Activated CD4-positive, alpha-beta memory T cell treated with anti-CD3 and anti-CD28 coated beads for 36 hours (primary cell): ENCODE data around the gene PGAP1. TPM values are rescaled to one million over a fixed set of nuclear protein-coding genes. Genes with fewer than 3 reads are reported as not detected.

Experiments
- CTCF ChIA-PET: fragments of 350-600 bp; sonication (Branson Sonifier 250); formaldehyde crosslinking; loops from one replicate; lab custom pipeline; 2021; ENCODE audit warnings: antibody characterized with exemption, inconsistent platforms; lab: Charles Lee
- POLR2A ChIA-PET: fragments of 350-600 bp; sonication (Branson Sonifier 250); formaldehyde crosslinking; loops from one replicate; lab custom pipeline; 2021; ENCODE audit warnings: antibody characterized with exemption; lab: Charles Lee
- DNase-seq: peaks from one replicate; pipeline ENCODE4 v3.0.0-alpha.2; 2020
- H3K27ac Mint-ChIP-seq: one replicate; pipeline ENCODE4 v1.8.0; 2021; ENCODE audit warnings: mixed read lengths
- H3K27me3 Mint-ChIP-seq: one replicate; pipeline ENCODE4 v1.8.0; 2021; ENCODE audit warnings: mixed read lengths
- H3K36me3 Mint-ChIP-seq: one replicate; pipeline ENCODE4 v1.8.0; 2021; ENCODE audit warnings: mixed read lengths
- H3K4me1 Mint-ChIP-seq: one replicate; pipeline ENCODE4 v1.8.0; 2021; ENCODE audit warnings: low read depth, mixed read lengths
- H3K4me3 Mint-ChIP-seq: one replicate; pipeline ENCODE4 v1.8.0; 2021; ENCODE audit warnings: mild to moderate bottlenecking, mixed read lengths
- H3K9me3 Mint-ChIP-seq: one replicate; pipeline ENCODE4 v1.8.0; 2021; ENCODE audit warnings: mixed read lengths
- intact Hi-C: fragments of 100-400 bp; cut with micrococcal nuclease; formaldehyde crosslinking; loops from one replicate; pipeline ENCODE4 v1.15.1; 2023
- total RNA-seq, 2 experiments: library from RNA; stranded (reverse); gene quantifications; one replicate each; pipeline ENCODE4 v1.2.3, GENCODE V29; 2021

PGAP1 gene, protein sequence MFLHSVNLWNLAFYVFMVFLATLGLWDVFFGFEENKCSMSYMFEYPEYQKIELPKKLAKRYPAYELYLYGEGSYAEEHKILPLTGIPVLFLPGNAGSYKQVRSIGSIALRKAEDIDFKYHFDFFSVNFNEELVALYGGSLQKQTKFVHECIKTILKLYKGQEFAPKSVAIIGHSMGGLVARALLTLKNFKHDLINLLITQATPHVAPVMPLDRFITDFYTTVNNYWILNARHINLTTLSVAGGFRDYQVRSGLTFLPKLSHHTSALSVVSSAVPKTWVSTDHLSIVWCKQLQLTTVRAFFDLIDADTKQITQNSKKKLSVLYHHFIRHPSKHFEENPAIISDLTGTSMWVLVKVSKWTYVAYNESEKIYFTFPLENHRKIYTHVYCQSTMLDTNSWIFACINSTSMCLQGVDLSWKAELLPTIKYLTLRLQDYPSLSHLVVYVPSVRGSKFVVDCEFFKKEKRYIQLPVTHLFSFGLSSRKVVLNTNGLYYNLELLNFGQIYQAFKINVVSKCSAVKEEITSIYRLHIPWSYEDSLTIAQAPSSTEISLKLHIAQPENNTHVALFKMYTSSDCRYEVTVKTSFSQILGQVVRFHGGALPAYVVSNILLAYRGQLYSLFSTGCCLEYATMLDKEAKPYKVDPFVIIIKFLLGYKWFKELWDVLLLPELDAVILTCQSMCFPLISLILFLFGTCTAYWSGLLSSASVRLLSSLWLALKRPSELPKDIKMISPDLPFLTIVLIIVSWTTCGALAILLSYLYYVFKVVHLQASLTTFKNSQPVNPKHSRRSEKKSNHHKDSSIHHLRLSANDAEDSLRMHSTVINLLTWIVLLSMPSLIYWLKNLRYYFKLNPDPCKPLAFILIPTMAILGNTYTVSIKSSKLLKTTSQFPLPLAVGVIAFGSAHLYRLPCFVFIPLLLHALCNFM
- total RNA-seq: 10 to 100 TPM; 24.5 to 25.5 TPM

DNA sequence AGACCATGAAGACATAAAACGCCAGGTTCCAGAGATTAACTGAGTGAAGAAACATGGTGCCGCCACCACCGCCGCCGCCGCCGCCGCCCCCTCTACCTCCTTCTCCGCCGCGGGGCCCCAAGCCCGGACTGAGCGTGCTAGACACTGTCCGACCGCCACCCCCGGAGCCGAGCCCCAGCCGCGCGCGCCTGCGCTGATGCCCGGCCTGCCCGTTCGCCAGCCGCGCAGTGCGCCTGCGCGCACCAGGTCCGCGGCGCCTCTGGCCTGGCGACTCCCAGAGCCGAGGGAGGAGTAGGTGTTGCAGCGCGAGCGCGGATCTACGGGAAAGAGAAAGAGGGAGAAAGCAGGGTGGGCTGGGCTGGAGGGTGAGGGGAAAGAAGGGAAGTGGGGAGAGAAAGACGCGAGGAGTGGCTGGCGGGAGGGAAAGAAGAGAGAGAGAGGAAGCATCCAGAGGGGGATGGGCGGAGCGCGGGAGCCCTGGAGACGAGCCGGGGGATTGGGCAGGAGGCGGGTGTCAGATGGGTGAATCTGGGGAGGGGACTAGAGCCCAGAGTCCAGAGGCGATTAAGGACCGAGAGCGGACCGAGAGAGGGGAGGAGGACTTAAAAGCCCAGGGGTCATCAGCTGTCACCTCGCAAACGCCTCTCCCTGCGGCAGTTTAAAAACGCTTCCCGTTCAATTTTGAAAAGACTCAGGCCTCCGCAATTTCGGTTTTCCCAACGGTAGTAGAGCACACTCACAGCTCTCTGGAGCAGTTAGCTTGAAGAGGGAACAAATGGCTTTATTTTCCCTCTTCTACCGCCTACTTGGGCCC, at the start of gene PGAP1:
TSS of gene PGAP1 (minus strand) at position 146 of the 814 bp plus-strand sequence. CDS start at position 55, 91 bp downstream.
- Mint-ChIP-seq H3K9me3 (no peaks in the 10 kb centered on the region), H3K36me3 (peaks cover 17% of the 10 kb centered on the region), H3K27me3 (peaks cover 4% of the 10 kb centered on the region), H3K4me3 (peak within 1 kb of the TSS; percentile 96), H3K4me1 (peaks cover 35% of the 10 kb centered on the region), H3K27ac (peak within 1 kb of the TSS; percentile 100)
- peak; percentile 93 for DNase-seq
- ChIA-PET POLR2A (interaction anchor here (0.7 to 3.0 kb wide), 10 partner anchors 11 to 401 kb away, joined by 3 to 40 read pairs (median 6); partner anchors contain the start of gene GTF3C3), CTCF (interaction anchor here (0.9 to 1.2 kb wide), 4 partner anchors 35 to 629 kb away, joined by 3 to 8 read pairs (median 4); no protein-coding TSS in a partner anchor)
- intact Hi-C loops: loop anchor here (1.0 to 10.0 kb wide), 15 partner anchors 10 to 778 kb away; partner anchors contain the start of genes COQ10B, GTF3C3, HSPE1 and MARS2

DNA sequence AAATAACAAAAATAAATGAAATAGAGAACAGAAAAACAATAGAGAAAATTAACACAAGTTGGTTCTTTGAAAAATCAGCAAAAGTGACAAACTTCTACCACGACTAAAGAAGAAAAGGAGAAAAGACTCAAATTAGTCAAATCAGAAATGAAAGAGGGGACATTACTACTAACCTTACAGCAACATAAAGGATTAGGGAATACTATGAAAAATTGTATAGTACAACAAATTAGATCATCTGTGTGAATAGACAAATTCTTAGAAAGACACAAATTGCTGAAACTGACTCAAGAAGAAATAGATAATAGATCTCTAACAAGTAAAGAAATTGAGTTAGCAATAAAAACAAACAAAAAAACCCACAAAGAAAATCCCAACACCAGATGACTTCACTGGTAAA, 48.5 kb upstream of the PGAP1 start:
- ChIA-PET CTCF (no interaction called here), POLR2A (interaction anchor here (1.2 kb wide), 1 partner anchor 47 kb away, joined by 3 read pairs; no protein-coding TSS in a partner anchor)
- Mint-ChIP-seq H3K4me3 (no peak overlapping the region), H3K27ac (no peak overlapping the region), H3K36me3 (no peaks in the 10 kb centered on the region), H3K4me1 (peaks cover 13% of the 10 kb centered on the region), H3K9me3 (peaks cover 7% of the 10 kb centered on the region), H3K27me3 (no peaks in the 10 kb centered on the region)
- no peak for DNase-seq
- intact Hi-C loops: loop anchor here (1.0 kb wide), 1 partner anchor 48 kb away; no protein-coding TSS in a partner anchor

DNA sequence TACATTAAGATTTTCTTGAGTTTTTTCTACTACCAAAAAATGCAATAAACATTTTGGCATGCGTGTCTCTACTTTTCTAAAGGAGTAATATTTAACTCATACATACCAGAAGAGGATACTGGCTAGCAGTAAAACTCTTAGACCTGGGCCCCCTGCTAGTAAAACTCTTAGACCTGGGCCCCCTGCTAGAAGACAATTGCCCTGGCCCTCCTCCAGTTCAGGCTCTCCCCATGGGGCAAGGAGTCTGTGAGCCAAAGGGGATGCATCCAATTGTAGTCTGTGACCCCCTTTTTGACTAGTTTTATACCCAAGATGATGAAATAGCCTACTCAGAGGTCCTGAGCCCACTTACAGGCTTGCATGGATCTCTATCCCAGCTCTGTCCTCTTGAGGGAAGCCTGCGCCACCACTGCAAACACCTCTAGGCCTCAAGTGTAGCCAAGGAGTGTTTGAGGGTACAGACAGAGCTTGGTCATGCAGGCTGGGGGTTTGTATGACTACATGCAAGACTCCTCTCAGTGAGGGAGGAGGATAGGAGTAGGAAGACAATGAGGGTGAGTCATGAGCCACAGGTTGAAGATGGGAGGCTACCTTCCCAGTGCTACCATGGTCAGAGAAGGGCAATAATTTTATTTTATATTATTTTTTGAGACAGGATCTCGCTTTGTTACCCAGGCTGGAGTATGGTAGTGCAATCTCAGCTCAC, 45.2 kb upstream of the PGAP1 start:
- Mint-ChIP-seq H3K9me3 (peaks cover 2% of the 10 kb centered on the region), H3K4me1 (peaks cover 13% of the 10 kb centered on the region), H3K4me3 (no peak overlapping the region), H3K27me3 (no peaks in the 10 kb centered on the region), H3K27ac (no peak overlapping the region), H3K36me3 (peaks cover 2% of the 10 kb centered on the region)
- ChIA-PET CTCF (no interaction called here), POLR2A (interaction anchor here (1.1 to 1.2 kb wide), 2 partner anchors 10 to 16 kb away, joined by 3 to 4 read pairs; no protein-coding TSS in a partner anchor)
- DNase-seq: peak; percentile 51
- intact Hi-C loops: no loop called here

DNA sequence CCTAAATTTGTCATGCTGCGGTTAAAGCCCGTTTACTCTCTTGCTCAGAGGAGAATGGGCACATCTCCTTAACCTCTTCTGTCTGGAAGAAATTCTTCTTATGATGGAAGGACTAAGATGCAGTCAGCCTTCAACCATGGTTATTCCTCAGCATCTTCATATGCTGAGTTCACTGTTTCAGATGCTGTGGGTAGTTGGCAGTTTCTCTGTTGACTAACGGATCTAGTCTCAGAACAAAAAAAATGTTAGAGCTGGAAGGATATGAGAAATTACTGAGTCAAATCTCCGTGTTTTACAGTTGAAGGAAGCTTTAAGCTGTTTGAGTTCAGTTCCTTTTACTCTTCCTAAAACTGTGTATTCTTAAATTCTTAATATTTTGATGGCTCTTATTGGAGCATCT, 43.6 kb upstream of the PGAP1 start:
- peaks cover 2% of the 10 kb centered on the region for H3K36me3 Mint-ChIP-seq
- H3K27me3 Mint-ChIP-seq: no peaks in the 10 kb centered on the region
- H3K27ac Mint-ChIP-seq: peak overlapping the region; percentile 13
- POLR2A ChIA-PET: interaction anchor here (1.1 kb wide), 1 partner anchor 43 kb away, joined by 8 read pairs; no protein-coding TSS in a partner anchor
- peaks cover 11% of the 10 kb centered on the region for H3K4me1 Mint-ChIP-seq
- no peak overlapping the region for H3K4me3 Mint-ChIP-seq
- CTCF ChIA-PET: no interaction called here
- DNase-seq: no peak
- H3K9me3 Mint-ChIP-seq: peaks cover 2% of the 10 kb centered on the region
- intact Hi-C loops: loop anchor here (1.0 kb wide), 2 partner anchors 8 to 18 kb away; no protein-coding TSS in a partner anchor

DNA sequence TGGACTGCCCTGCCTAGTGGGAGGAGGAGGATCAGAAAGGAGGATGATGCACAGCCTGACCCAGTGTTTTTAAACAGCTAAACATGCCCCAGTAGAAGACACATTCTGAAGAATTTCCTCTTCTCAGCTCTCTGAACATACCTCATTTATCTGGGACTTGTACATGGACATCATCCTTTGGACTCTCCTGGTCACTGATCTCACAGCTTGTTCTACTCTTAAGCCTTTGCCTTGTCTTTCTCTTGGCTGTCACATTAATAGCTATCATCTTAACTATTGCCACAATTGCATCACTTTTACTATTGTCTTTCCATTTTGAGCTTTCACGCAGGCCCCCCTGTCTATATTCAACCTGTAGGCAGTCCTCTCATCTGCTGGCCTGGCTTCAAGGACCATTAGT, 42.0 kb upstream of the PGAP1 start:
- intact Hi-C loops: no loop called here
- no peak overlapping the region for H3K4me3 Mint-ChIP-seq

DNA sequence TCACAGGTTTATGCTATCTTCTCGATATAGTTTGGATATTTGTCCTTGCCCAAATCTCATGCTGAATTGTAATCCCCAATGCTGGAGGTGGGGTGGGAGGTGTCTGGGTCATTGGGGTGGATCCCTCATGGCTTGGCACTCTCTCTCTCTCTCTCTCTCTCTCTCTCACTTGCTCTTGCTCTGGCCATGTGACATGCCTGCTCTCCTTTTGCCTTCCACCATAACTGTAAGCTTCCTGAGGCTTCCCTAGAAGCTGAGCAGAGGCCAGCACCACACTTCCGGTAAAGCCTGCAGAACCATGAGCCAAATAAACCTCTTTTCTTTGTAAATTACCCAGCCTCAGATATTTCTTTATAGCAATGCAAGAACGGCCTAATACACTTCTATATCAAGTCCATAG, 41.3 kb upstream of the PGAP1 start:
- intact Hi-C loops: no loop called here
- peaks cover 2% of the 10 kb centered on the region for H3K36me3 Mint-ChIP-seq
- DNase-seq: no peak
- ChIA-PET CTCF (no interaction called here), POLR2A (no interaction called here)
- peaks cover 17% of the 10 kb centered on the region for H3K4me1 Mint-ChIP-seq
- H3K27me3 Mint-ChIP-seq: no peaks in the 10 kb centered on the region
- no peak overlapping the region for H3K4me3 Mint-ChIP-seq
- H3K9me3 Mint-ChIP-seq: peaks cover 2% of the 10 kb centered on the region
- H3K27ac Mint-ChIP-seq: no peak overlapping the region

More for the DNA sequence above, 42.0 kb upstream of the PGAP1 start:
- Mint-ChIP-seq H3K36me3 (peaks cover 2% of the 10 kb centered on the region), H3K9me3 (peaks cover 2% of the 10 kb centered on the region), H3K27ac (no peak overlapping the region), H3K27me3 (no peaks in the 10 kb centered on the region), H3K4me1 (peaks cover 12% of the 10 kb centered on the region)
- DNase-seq: no peak
- ChIA-PET CTCF (no interaction called here), POLR2A (no interaction called here)

DNA sequence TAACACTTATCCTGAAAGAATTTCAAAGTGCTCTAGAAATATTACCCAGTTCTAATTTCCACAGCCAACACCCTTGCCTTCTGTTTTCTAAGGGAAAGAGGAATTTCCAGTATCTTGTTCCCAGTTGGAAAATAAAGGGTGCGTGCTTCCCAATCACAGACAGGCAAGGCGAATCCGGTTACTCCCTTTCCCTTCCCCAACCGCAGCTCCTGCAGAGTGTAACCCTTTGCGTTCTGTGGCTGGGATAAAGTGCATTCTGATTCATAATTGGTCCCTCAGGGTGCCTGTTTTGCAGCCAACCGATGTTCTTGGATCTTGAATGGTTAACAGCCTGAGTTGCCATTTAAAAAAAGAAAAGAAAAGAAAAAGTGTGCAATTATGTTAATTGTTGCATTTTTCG, 40.6 kb upstream of the PGAP1 start:
- Mint-ChIP-seq H3K27ac (no peak overlapping the region), H3K36me3 (peaks cover 2% of the 10 kb centered on the region), H3K4me1 (peaks cover 23% of the 10 kb centered on the region), H3K4me3 (no peak overlapping the region), H3K9me3 (peaks cover 2% of the 10 kb centered on the region), H3K27me3 (no peaks in the 10 kb centered on the region)
- ChIA-PET CTCF (no interaction called here), POLR2A (no interaction called here)
- intact Hi-C loops: no loop called here
- no peak for DNase-seq

DNA sequence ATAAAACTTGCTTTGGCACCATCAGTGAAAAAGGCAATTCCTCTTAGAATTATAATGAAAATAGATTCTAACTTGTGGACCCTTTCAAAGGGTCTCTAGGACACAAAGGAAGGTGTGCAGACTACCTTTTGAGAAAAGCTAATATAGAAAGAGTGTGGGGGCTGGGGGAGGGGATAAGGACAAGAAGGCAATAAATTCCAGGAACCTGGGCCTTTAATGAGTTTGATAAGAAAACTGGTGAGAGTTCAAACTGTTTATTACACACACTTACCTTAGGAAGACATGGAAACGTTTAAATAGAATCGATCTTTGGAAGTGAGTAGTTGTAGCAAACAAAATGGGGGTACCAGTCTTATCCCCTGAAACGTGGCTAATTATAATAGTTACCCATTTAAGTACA, 39.6 kb upstream of the PGAP1 start:
- Mint-ChIP-seq H3K36me3 (peaks cover 4% of the 10 kb centered on the region), H3K4me1 (peaks cover 30% of the 10 kb centered on the region), H3K9me3 (peaks cover 2% of the 10 kb centered on the region), H3K27ac (no peak overlapping the region), H3K27me3 (no peaks in the 10 kb centered on the region), H3K4me3 (no peak overlapping the region)
- ChIA-PET CTCF (interaction anchor here (0.5 kb wide), 1 partner anchor 12 kb away, joined by 3 read pairs; no protein-coding TSS in a partner anchor), POLR2A (no interaction called here)
- no peak for DNase-seq
- intact Hi-C loops: no loop called here

DNA sequence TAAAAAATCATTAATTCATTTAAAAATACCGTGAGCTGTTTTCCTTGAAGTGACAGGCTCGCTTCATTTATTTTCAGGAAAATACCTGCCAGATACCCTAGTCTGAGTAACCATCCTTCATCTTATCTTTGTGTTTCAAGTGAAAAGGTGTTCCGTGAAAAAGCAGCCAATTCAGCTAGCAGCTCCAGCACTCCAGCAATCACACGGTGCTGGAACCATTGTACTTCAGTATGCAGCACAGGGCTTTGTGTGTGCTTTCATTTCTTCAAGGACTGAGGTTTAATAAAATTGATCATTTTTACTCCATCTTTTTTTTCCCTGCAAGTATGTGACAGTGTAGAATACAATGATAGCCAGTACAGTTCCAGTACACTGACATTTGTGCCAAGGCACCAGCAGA, 39.1 kb upstream of the PGAP1 start:
- peaks cover 30% of the 10 kb centered on the region for H3K4me1 Mint-ChIP-seq
- peaks cover 4% of the 10 kb centered on the region for H3K36me3 Mint-ChIP-seq
- H3K9me3 Mint-ChIP-seq: peaks cover 2% of the 10 kb centered on the region
- DNase-seq: no peak
- intact Hi-C loops: no loop called here
- H3K4me3 Mint-ChIP-seq: no peak overlapping the region
- ChIA-PET CTCF (interaction anchor here (0.5 kb wide), 1 partner anchor 12 kb away, joined by 3 read pairs; no protein-coding TSS in a partner anchor), POLR2A (no interaction called here)
- no peaks in the 10 kb centered on the region for H3K27me3 Mint-ChIP-seq
- no peak overlapping the region for H3K27ac Mint-ChIP-seq

DNA sequence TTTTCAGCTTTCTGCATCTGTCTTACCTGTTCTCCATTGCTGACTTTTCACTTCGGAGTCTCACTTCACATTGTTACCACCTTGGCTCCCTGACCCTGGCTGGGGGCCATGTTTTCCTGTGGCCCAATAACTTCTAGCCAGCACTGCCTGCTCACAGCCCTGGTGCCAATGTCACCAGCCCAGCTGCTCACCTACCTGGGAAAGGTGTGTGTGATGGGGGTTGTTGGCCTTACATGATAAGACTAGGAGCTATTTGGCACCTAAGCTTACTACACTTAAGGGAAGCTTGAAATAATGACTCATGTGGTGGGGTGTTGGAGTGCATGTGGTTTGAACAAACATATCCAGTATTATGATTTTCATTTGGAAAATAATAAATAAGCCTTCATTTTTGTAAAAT, 37.5 kb upstream of the PGAP1 start:
- H3K4me3 Mint-ChIP-seq: no peak overlapping the region
- intact Hi-C loops: no loop called here
- H3K27ac Mint-ChIP-seq: no peak overlapping the region
- H3K4me1 Mint-ChIP-seq: peaks cover 25% of the 10 kb centered on the region
- peaks cover 4% of the 10 kb centered on the region for H3K36me3 Mint-ChIP-seq
- peaks cover 2% of the 10 kb centered on the region for H3K9me3 Mint-ChIP-seq
- ChIA-PET CTCF (no interaction called here), POLR2A (interaction anchor here (1.1 to 2.6 kb wide), 2 partner anchors 10 to 25 kb away, joined by 3 to 15 read pairs; no protein-coding TSS in a partner anchor)
- no peak for DNase-seq
- no peaks in the 10 kb centered on the region for H3K27me3 Mint-ChIP-seq
